Stimulated activated CD4-positive, alpha-beta T cell treated with anti-CD3 and anti-CD28 coated beads, Interleukin-2, amount 100 ng/mL, for 4 hours (primary cell): ENCODE measurements around the gene TOR1A.

Experiments
- DNase-seq: peaks from one replicate; pipeline ENCODE4 v3.0.0-alpha.2; 2020; ENCODE audit warnings: low read depth

TOR1A gene

GRCh38 chr9:129851821-129852220 lies 27.9 kb upstream of the TOR1A start:
- no peak for DNase-seq

DNA sequence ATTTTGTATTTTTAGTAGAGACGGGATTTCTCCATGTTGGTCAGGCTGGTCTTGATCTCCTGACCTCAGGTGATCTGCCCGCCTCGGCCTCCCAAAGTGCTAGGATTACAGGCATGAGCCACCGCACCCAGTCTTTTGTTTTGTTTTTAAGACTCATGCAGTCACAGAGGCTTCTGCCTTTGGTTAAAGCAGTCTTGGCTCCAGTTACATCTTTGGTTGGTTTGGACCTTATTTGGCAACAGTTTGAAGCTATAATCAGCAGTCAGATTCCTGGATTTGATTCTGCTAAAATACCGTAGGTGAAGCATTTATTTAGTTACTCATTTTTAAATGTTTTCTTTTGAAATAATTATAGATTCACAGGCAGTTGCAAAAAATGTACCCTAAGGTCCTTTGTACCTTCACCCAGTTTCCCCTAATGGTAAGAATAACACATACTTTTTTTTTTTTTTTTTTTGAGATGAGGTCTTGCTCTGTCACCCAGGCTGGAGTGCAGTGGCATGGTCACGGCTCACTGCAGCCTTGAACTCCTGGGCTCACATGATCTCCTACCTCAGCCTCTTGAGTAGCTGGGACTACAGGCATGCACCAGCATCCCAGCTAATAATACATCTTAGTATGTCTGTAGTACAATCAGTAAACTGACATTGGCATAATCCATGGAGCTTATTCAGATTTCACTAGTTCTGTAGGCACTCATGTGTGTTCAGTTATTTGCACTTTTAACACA lies 27.1 kb upstream of the TOR1A start:
- no peak for DNase-seq

DNA sequence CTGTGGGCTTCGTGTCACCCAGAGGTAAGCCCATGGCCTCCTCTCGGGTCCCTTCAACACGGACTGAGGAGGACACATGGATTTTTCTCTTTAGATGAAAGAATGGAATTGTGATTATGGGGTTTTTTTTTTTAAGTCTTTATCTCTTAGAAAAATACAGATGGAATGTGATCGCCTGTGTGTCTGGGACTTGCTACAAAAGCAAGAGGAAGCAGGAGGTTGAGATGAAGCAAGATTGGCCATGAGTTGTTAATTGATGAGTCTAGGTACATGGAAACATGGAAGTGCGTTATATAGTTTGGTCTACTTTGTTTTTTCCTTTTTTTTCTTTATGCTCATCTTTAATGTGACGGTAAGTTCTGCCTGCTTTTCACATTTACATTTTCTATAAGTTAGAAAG lies 26.0 kb upstream of the TOR1A start:
- no peak for DNase-seq

DNA sequence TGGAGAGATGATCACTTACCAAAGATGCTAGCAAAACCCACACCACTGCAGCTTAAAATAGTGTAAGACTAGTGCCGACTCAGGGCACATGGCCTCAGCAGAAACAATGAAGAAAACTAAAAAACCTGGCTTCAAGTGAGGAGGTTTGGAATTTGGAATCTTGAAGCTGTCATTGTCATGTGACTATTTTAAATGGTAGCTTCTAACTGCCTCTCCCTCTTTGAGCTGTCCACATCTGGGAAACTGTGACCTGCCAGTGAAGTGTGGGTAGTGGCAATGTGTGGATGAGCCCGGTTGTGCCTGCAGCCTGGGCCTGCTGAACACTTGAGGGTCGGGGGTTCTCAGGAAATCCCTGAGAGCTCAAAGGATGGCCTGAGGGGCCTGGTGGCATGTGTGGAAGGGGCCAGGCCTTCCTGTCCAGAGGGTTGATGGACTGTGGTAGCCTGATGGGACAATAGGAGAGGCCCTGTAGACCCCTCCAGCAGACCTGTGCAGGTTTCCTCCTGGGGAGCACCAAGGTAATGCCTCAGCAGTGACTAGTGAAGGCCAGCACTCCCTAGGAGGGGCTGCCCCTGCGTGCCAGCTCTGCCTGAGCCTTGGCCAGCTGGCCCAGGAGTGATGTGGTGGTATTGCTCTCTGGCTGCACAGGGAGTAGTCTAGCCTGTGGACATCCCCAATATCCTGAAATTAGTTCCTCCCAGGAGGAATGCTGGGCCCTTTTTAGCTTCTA lies 24.9 kb upstream of the TOR1A start:
- no peak for DNase-seq

DNA sequence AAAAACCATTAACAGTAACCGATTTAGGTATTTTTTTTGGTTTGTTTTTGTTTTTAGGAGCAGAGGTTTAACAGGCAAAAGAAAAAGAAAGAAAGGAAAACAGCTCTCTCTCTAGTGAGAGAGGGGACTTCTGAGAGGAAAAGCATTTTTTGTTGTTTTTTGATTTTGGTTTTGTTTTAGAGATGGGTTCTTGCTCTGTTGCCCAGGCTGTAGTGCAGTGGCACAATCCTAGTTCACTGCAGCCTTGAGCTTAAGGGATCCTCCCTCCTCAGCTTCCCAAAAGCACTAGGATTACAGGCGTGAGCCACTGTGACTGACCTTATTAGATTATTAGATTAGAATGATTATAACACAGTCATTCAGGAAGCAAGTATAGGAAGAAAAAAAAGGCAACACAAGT lies 21.4 kb upstream of the TOR1A start:
- DNase-seq = no peak

- no peak for DNase-seq
Measured at GRCh38 chr9:129841071-129841470, 17.1 kb upstream of the TOR1A start.

- DNase-seq = no peak
Measured at GRCh38 chr9:129840034-129840433, 16.1 kb upstream of the TOR1A start.

DNA sequence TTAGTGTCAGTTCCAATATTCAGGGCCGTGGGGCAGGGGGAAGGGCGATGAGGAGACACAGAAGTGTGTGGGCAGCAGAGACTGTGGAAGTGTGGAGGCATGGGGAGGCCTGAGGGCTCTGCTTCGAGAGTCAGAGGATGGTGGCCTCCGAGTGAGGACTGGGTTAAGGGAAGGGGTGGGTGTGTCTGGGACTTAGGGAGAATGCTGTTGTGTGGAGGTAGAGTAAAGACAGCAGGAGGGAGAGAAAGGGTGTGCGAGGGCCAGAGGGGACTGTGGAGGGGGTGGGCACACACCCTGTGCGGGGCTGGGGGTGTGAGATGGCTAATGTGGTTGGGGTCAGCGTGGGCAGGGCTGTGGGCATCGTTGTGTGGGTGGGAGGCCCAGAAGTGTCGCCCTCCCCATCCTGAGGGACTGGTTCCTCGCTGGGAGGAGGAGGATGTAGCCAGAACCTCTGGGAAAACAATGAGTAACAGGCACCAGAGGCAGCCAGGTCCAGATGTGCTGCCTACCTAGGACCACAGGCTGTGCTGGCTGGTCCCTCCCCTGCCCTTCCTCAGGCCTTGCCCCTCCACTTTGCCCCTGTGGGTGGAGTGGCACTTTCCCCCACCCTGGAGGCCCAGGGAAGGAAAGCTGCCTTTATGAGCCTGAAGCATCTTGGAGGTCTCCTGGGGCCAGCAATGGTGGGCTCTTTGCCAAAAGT lies 15.5 kb upstream of the TOR1A start:
- DNase-seq = no peak

GRCh38 chr9:129838707-129839259 lies 14.8 kb upstream of the TOR1A start:
- no peak for DNase-seq

- peak; percentile 40 for DNase-seq
Measured at GRCh38 chr9:129836311-129837007, 12.5 kb upstream of the TOR1A start.

- no peak for DNase-seq
Measured at GRCh38 chr9:129835860-129836223, 11.9 kb upstream of the TOR1A start.

DNA sequence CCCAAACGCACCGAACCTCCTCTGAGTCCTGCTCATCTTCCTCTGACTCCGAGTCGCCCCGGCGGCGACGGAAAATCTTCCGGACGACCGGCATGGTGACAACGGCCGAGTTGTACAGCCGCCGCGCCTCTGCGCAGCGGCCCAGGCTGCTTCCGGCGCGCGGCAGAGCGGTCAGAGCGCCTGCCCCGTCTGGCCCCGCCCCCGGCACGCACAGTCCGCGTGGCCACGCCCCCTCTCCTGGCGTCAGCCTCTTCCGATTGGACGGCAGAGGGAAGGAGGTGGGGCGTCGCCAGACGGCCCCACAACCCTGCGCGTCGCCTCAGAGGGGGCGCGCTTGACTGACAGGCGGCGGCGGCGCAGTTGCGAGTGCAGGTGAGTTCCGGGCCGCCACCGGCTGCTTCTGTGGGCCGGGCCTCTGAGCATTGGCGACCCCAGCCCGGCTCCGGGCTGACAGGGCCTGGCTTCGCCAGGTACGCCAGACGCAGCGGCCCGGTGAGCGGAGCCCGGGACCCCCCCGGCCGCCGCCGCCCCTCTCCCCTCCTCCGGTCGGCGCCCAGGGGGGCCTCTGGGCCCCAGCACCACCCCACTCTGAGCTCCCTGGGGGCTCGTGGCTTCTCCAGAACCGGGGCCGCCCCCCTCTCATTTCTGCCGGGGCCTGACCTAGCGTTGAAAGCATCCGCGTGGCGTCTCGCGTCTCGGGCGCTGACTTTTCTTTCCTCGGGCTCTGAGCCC lies 11.4 kb upstream of the TOR1A start, which contains the start of the genes C9orf78 and USP20:
Gene C9orf78 (minus strand): TSS at position 148 of the 732 bp plus-strand sequence. CDS start 54 bp downstream, at position 94.
Gene USP20 (plus strand): TSS at position 331 of the 732 bp plus-strand sequence. CDS start 17,098 bp downstream, outside the sequence.
- peak; percentile 97 for DNase-seq

DNA sequence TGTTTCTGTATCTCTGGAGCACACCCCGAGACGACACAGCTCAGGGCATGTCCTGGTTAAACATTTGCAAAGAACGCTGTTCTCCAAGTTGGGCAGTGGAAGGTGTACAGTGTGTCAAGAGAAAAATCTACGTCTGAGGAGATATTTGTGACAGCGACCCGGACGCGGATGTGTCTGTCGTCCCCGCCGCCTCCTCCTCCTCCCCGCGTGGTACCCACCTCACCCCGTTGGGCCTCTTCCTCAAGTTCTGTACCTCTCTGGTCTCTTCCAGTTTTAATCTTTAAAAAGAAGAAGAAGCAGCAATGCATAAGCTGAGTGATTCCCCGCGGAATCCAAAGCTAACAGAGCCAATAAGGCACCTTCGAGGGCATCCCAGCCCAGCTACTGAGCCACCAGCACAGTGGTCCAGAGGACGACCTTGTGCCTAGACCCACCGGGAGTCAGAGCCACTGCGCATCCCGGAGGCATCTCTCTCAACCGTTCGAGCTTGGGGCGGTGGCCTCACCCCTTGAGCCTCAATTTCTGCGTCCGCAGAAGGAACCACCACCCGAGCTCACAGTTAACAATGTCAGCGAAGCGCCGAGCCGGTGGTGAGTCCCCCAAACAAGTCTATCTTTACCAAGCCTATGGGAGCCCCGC lies 10.7 kb upstream of the TOR1A start:
- DNase-seq = peak; percentile 31

GRCh38 chr9:129832982-129833381 lies 9.0 kb upstream of the TOR1A start:
- no peak for DNase-seq

GRCh38 chr9:129828969-129829368 lies 5.0 kb upstream of the TOR1A start:
- DNase-seq = no peak

DNA sequence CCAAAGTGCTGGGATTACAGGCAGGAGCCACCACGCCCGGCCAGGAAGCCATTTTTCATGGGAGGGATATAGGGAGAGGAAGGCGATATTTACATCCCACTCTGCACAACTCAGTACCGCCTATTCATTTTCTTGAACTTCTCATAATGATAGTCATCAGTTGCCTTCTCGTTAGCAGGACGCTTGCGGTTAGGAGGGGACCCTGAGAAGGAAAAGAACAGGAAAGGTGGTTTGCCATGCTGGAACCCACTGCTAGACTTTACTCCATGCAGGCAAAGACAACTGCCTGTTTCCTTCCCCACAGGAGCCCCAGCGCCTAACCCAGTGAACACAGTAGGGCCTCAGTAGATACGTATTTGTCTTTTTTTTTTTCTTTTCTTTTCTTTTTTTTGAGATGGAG lies 4.1 kb upstream of the TOR1A start:
- DNase-seq = no peak

- DNase-seq = no peak
Measured at GRCh38 chr9:129826759-129827158, 2.8 kb upstream of the TOR1A start.

DNA sequence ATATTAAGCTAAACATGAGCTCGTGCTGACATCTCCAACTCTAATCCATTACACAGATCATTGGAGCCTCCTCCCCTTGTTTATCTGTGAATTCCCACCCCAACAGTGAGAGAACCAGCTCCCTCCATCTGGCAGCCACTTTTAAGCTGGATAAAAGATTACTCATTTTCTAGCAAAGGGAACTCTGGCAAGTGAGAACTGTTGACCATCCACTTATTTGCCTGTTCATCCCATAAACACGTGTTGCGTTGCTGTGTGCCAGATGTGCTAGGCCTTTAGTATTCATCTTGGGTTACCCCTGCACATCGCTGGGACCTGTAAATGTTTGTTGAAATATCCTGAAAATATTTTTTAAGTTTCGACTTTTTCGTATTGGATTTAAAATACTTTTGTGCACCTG lies 2.4 kb upstream of the TOR1A start:
- DNase-seq = no peak

GRCh38 chr9:129823542-129823934 lies 398 bp downstream of the TOR1A start:
- DNase-seq = no peak

DNA sequence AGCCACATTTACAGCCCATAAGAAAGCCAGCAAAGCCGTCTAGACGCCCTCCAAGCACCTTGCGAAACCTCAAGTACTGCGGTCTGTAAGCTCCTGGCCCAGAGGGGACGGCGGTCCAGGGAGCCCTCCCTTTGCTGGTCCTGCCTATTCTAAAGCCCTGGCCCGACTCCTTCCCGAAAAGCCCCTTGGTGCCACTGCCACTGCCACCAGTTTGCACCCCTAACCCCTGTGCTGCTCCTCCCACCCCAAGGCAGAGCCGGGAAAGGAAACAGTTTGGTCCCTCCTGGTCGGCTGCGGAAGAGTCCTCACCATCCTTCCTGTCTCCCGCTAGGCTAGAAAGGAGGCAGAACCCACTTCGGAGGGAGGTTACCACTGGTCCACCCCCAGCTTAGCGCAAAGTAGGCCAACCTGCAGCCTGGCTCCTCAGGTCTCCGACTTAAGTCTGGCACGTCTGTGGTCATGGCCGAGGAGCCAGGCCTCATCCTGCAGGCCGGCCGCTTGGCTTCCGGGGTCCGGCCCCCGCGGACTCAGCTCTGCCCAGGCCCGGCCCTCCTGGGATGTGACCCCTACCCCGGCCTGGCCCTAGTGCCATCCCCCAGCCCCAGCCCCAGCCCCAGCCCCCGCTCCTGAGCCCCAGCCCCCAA lies 916 bp downstream of the TOR1A start:
- no peak for DNase-seq
